Measurements from ENCODE around the gene NHP2. TPM values are rescaled to one million over a fixed set of nuclear protein-coding genes. Genes with fewer than 3 reads are reported as not detected.

NHP2 gene
- total and polyA plus RNA-seq, 3 donors from 2014 or later = 105 to 208 (median 132) TPM

DNA sequence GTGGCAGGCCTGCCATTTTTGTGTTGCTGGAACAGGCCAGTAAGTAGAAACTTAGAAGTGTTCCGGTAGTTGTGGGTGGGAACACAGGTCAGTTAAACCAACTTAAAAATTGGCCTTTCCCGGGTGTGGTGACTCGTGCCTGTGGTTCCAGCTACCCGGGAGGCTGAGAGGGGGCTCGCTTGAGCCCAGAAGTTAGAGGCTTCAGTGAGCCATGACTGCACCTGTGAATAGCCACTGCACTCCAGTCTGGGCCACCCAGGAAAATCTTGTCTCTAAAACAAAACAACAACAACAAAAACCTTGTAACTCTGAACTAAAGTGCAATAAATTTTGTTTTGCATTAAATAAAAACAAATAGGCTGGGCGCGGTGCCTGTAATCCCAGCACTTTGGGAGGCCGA is 1.4 kb upstream of the NHP2 start:
- Histone ChIP-seq H3K27ac (no peak overlapping the region), H3K4me3 (peak overlapping the region in 1 of 2 donors; percentile 81), H3K4me1 (peaks cover 11% of the 10 kb centered on the region), H3K9me3 (no peaks in the 10 kb centered on the region), H3K36me3 (ENCODE audit: low read depth, missing control alignments) (no peaks in the 10 kb centered on the region), H3K27me3 (no peaks in the 10 kb centered on the region)
- DNase-seq = no peak
- 45 to 65% methylated on average over 8 of the region's 8 CpGs for WGBS, 2 donors
- intact Hi-C loops (cut with DNase I; ENCODE audit: low total_unique reads) = no loop called here
- no peak for TF ChIP-seq POLR2A (IDR thresholded peaks at IDR 0.05)
- TF ChIP-seq, protein P1, sequence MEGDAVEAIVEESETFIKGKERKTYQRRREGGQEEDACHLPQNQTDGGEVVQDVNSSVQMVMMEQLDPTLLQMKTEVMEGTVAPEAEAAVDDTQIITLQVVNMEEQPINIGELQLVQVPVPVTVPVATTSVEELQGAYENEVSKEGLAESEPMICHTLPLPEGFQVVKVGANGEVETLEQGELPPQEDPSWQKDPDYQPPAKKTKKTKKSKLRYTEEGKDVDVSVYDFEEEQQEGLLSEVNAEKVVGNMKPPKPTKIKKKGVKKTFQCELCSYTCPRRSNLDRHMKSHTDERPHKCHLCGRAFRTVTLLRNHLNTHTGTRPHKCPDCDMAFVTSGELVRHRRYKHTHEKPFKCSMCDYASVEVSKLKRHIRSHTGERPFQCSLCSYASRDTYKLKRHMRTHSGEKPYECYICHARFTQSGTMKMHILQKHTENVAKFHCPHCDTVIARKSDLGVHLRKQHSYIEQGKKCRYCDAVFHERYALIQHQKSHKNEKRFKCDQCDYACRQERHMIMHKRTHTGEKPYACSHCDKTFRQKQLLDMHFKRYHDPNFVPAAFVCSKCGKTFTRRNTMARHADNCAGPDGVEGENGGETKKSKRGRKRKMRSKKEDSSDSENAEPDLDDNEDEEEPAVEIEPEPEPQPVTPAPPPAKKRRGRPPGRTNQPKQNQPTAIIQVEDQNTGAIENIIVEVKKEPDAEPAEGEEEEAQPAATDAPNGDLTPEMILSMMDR (IDR thresholded peaks at IDR 0.05) = no peak

DNA sequence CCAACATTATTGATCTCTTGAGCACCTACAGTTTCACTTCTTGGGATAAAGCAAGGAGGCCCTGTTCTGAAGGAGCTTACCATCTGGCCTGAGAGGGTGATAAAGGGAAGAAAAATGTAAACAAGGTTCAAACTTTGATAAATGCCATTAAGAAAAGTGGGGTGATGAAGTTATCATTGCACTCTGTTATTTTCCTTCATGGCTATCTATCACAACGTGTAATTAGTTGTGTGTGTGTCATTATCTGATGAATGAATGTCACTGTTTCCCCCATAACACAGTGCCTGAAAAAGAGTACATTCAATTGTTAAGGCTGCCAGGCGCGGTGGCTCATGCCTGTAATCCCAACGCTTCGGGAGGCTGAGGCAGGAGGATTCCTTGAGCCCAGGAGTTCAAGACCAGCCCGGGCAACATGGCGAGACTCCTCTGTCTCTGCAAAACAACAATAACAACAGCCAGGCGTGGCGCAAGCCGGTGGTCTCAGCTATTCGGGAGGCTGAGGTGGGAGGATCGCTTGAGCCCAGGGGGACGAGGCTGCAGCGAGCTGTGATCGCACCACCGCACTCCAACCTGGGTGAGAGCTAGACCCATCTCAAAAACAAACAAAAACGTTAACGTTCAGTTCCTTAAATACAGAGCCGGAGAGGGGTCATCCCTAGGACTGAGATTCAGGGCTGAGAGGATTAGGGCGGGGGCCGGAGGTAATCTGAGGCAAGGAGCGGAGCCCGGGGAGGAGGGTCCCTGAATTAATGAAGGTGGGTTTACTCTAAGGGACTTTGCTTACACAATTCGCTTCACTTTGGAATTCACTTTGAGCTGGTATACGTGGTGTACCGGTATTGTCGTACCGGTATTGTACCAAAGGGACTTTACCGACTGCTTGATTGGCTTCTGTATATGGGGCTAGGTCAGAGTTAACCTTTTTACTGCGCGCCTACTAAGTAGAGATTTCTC is 917 bp downstream of the NHP2 start:
- H3K9me3 ChIP-seq = no peaks in the 10 kb centered on the region
- H3K27me3 ChIP-seq = no peaks in the 10 kb centered on the region
- intact Hi-C loops (cut with DNase I; ENCODE audit: low total_unique reads) = no loop called here
- H3K36me3 ChIP-seq (ENCODE audit: low read depth, missing control alignments) = no peaks in the 10 kb centered on the region
- H3K4me3 ChIP-seq = peak overlapping the region; percentile 79 to 81
- peaks cover 11% of the 10 kb centered on the region for H3K4me1 ChIP-seq
- H3K27ac ChIP-seq = peak overlapping the region in 1 of 2 donors; percentile 60
- WGBS, 2 donors = 32 to 38% methylated on average over 31 of the region's 31 CpGs
- TF ChIP-seq, protein P1 (IDR thresholded peaks at IDR 0.05) = no peak
- TF ChIP-seq POLR2A (IDR thresholded peaks at IDR 0.05) = no peak
- no peak for DNase-seq

DNA sequence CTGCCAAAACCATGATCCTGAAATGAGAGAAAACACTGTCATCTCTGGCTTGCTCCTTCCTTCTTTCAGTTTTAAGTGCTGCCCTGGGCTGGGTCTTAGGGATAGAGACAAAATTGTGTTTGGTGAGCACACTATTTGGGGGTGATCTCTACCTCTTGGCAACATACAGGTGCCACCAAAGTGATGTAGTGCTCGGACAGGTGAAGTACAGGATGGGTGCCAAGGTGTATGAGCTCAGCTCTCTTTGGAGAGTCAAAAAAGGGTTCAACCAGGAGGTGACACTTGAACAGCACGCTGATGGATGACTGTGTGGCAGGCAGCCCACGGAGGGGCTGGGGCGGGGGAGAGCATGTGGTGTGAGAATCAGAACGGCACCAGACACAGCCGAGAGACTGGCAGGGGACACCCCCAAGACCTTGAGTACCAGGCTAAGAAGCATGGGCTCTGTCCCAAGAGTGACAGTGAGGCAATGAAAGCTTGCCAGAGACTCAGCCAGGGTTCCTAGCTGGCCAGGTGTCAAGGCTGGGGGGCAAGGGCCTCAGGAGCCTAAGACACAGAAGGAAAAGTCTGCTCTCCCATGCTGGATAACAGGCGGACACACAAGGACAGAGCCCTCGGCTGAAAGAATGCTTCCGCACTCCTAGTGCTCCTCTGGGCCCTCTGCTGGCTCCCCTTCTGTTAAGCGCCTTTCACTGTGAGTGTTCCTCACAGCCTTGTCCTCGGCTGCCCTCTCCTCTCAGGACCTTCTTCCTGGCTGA is 2.5 kb downstream of the NHP2 start:
- intact Hi-C loops (cut with DNase I; ENCODE audit: low total_unique reads) = no loop called here
- TF ChIP-seq, protein P1 (IDR thresholded peaks at IDR 0.05) = no peak
- TF ChIP-seq POLR2A (IDR thresholded peaks at IDR 0.05) = no peak
- Histone ChIP-seq H3K4me3 (no peak overlapping the region), H3K27me3 (no peaks in the 10 kb centered on the region), H3K4me1 (peaks cover 11% of the 10 kb centered on the region), H3K36me3 (ENCODE audit: low read depth, missing control alignments) (no peaks in the 10 kb centered on the region), H3K27ac (no peak overlapping the region), H3K9me3 (no peaks in the 10 kb centered on the region)
- WGBS, 2 donors = 63 to 64% methylated on average over 10 to 11 of the region's 11 CpGs
- peak; percentile 44 for DNase-seq

DNA sequence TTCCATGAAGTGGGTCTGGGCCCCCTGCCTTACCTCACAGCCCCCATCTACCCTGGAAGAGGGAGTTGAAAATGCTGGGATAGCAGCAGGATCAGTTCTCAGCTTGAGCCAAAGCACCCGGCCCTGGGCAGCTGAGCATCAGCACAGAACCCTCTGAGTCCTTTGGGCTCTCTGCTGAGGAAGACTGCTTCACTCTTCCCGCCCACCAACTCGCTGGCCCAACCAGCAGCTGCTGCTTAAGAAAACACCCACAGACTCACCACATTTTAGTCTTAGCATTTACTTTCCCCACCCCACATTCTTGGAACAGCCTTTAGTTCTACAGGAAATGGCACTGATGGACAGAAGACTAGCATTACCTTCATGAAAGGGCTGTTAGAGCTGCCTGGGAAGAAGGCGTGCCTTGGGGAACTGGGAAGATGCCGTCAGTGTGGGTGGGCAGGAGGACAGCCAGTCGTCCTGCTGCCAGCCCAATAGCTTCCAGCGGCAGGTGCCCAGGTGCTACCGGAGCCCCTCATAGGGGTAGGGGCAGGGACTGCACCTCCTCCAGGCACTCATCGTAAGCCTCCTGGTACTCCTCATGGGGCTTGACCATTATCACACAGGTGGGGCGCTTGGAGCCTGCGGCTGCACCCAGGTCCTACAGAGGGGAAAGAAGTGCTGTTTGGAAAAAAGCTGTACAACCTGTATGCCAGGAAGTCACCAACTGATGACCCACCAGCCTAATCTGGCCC is 4.3 kb downstream of the NHP2 start:
- Histone ChIP-seq H3K4me3 (no peak overlapping the region), H3K36me3 (ENCODE audit: low read depth, missing control alignments) (no peaks in the 10 kb centered on the region), H3K27me3 (no peaks in the 10 kb centered on the region), H3K9me3 (no peaks in the 10 kb centered on the region), H3K27ac (no peak overlapping the region), H3K4me1 (peaks cover 11% of the 10 kb centered on the region)
- intact Hi-C loops (cut with DNase I; ENCODE audit: low total_unique reads) = no loop called here
- 76 to 89% methylated on average over 5 to 11 of the region's 11 CpGs for WGBS, 2 donors
- TF ChIP-seq, protein P1 (IDR thresholded peaks at IDR 0.05) = no peak
- TF ChIP-seq POLR2A (IDR thresholded peaks at IDR 0.05) = no peak
- no peak for DNase-seq
